CD4-positive, alpha-beta T cell treated with Interleukin-6 at 100 ng/mL for 8 hours (primary cell): ENCODE data around the gene ARHGAP8.
"Not testable (repeated sequence)": the region's sequence is repeated elsewhere in the genome, so short reads cannot be mapped to it uniquely, and the experiment has no call there.

ENCODE experiments used
- DNase-seq: peaks from one replicate; pipeline ENCODE4 v3.0.0-alpha.2; 2020; ENCODE audit warnings: mixed read lengths, low spot score

The ARHGAP8 gene

DNA sequence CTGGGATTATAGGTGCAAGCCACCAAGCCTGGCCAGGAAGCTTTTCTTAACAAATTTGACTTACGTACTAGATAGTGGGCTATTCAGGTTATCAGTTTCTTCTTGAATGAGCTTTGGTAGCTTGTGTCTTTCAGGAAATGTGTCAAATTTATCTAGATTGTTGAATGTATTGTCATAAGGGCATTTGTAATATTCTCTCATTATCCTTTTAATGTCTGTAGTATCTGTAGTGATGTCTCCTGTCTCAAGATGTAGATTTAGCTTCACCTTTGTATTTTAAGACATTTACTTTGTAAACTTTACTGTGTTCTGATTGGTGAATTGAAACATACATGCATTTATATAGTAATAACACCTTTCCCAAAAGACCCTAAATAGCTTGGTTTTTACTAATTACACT, 20.7 kb downstream of the ARHGAP8 start:
- DNase-seq, result no peak

DNA sequence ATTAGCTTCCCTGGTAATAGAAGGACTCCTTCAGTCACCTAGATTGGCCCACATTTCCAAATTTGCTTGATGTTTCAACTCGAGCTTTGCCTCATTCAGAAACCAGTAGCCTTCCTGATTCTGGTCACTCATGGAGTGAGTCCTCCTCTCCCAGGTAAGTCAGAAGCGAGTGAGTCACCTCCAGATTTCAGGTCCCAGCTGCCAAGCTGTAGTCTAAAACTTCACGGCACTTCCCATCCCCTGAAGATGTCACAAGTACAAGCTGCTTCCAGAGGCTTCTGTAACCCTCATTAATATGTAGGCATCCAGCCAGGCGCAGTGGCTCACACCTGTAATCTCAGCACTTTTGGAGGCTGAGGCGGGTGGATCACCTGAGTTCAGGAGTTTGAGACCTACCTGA, 23.5 kb downstream of the ARHGAP8 start:
- no peak for DNase-seq

DNA sequence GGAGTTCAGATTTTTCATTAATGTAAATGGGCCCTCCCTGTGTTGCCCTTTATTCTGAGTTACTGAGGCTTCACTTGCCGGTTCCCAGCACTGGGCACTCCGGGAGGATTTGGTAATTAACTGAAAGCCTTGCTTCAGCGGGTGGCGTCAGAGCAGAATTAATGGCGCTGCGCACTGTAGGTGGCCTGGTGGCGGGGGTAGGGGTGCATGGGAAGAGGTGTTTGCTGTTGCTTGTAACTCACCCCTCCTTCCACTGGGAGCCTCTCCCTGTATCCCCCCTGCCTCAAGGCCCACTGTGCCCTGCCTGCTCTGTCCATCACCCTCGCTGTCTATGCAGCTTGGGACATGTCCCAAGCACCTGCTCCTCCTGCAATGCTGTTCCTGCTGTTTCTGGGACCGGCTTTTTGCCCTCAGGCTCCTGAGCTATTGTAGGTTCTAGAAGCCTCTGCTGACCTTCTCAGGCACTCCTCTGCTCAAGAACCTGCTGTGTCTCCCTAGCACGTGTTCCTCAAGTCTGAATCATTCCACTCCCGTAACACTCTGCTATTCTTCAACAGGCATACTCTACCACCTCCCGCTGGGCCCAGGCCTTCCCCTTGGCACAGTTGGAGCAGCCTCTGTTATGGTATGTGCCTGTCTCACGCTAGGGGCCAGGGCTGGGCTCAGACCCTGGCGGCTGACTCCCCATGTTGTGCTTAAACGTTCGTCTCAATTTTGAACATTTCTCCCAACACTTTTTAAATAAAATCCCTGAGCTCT, 24.4 kb downstream of the ARHGAP8 start:
- DNase-seq, result no peak

DNA sequence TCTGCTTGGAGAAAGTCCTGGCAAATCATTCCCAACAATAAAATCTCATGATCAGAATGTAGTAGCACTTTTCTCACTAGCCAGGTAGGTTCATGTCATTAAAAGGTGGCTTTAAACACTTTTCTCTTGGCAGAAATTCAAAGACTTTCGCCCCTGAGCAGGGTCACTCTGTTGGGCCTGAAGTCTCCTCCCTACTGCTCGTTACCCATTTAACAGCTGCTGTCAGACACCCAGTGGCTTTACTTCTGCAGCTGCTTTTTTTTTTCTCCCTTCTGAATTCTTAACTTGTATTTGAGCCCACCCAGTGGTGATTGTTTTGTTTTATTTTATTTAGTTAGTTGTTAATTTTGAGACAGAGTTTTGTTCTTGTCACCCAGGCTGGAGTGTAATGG, 25.0 kb downstream of the ARHGAP8 start:
- DNase-seq, result no peak

DNA sequence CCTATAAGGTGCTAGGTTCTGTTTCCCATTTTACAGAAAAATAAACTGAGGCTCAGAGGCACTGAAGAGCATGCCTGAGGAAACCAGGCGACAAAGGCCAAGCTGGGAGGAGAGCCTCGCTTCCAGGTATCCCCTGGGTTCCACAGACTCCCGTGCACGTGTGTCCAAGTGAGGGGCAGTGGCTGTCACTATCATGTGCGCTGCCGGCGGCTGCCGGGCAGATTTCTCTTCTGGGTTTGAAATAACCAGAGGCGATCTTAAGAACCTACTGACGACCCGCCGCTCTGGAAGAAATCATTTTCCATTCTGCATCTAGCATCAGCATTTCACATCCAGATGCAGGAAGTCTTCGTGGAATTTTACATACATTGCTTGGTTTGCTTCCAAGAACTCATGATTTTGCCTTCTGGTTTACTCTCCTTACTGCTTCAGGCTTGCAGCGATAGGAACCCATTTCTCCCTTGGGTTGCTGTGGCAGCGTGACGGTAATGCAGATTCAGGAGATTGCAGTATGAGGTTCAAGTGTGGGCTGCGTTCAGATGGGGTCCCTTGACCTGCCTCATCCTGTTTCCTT, 28.6 kb downstream of the ARHGAP8 start:
- DNase-seq, result no peak

DNA sequence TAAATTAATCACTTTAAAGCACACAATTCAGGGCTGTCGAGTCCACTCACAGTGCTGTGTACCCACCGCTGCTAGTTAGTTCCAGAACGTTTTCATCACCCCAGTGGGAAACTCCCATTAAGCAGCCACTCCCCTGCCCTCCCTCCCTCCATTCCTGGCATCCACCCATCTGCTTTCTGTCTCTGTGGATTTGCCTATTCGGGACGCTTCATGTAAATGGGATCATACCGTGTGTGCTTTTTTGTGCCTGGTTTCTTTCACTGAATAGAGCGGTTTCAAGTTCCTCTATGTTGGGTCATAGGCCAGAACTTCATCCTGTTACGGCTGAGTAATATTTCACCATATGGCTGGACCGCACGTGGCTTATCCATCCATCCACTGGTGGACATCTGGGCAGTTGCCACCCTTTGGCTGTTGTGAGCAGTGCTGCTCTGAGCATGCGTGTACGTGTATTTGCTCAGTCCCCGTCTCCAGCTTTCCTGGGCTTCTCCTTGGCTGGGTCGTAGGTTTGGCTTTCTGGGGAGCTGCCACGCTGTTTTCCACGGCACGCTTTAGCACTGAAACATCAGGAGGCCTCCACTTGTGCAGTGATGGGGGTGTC, 30.1 kb downstream of the ARHGAP8 start:
- no peak for DNase-seq

DNA sequence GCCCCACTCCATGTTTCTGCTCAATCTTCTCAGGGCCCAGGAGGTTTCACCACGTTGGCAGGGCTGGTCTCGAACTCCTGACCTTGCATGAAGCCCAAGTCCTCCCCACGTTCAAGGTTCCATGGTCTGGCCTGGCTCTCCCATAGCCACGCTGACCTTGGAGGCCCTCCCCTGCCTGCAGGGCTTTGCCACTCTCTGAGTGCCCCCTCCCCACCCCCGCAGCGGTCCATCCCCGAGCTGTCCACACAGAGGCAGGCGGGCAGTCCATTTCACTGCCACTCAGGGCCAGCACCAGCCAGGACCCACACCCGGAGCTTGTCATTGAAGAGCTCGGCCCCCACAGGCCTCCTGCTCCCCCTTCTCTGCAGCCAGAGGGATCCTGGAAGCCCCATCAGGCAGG, 30.7 kb downstream of the ARHGAP8 start:
- DNase-seq, result no peak

DNA sequence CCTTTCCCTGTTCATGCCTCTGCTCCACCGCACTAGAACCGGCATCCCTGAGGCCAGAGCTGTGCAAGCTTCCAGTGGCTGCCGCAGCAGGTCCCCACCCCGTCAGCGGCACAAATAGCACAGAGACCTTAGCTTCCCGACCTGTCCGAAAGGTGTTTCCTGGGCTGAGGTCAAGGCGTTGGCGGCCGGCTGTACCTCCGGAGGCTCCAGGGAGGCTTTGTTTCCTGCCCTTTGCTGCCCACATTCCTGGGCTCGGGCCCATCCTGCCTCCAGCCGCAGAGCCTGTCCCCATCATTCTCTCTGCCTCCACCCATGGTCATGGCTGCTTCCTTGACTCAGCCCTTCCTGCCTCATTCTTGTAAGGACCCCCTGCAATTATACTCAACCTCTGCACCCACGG, 31.2 kb downstream of the ARHGAP8 start:
- DNase-seq, result no peak

DNA sequence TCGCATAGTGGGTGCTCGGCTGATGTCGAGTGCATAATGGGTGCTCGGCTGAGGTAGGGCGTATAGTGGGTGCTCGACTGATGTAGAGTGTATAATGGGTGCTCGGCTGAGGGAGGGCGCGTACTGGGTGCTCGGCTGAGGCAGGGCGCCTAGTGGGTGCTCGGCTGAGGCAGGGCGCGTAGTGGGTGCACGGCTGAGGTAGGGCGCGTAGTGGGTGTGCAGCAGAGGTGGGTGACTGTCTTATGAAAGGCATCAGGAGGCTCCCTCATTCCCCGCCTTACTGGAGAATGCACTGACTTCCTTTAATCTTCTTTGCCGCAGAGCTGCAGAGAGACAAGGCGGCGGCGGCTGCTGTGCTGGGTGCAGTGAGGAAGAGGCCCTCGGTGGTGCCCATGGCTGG, 33.8 kb downstream of the ARHGAP8 start:
- no peak for DNase-seq

DNA sequence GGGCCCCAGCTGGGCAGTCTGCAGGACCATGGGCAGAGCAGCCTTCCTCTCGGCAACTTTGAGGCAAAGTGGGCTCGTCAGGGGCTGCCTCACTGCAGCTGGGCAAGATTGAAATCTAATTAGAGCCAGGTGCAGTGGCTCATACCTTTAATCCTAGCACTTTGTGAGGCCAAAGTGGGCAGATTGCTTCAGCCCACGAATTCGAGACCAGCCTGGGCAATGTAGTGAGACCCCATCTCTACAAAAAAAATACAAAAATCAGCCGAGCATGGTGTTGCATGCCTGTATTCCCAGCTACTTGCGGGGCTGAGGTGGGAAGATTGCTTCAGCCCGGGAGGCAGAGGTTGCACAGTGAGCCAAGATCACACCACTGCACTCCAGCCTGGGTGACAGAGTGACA, 34.2 kb downstream of the ARHGAP8 start:
- DNase-seq, result no peak

DNA sequence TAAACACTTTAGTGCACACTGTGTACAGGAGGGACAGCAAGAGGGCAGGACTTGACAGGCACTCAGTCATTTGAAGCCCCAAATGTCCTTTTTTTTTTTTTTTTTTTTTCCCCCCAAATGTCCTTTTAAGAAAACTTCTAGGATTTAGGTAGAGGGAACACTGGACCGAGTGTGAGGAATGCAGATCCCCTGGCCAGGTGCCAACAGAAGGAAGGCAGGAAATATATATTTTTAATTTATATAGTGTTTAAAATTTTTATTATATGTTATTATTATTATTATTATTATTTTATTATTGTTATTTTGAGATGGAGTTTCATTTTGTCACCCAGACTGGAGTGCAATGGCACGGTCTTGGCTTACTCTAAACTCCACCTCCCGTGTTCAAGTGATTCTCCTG, 35.5 kb downstream of the ARHGAP8 start:
- no peak for DNase-seq

DNA sequence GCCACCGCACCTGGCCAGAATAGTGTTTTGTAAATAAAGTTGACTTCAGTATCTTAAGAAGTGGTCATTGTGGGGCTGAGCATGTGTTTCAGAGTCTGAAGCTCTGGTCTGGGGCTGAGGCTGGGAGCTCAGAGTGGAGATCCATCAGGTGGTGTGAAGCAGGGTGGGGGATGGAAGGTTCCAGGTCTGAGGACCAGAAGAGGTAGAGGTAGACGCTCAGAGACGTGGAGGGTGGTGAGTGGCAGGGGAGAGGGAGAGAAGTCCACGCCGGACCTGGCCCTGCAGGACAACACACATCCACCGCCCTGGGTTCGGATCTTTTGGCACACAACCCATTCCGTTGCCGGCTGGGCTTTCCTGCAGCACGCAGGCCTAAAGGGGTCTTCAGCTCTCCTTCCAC, 40.7 kb downstream of the ARHGAP8 start:
- DNase-seq, result no peak

DNA sequence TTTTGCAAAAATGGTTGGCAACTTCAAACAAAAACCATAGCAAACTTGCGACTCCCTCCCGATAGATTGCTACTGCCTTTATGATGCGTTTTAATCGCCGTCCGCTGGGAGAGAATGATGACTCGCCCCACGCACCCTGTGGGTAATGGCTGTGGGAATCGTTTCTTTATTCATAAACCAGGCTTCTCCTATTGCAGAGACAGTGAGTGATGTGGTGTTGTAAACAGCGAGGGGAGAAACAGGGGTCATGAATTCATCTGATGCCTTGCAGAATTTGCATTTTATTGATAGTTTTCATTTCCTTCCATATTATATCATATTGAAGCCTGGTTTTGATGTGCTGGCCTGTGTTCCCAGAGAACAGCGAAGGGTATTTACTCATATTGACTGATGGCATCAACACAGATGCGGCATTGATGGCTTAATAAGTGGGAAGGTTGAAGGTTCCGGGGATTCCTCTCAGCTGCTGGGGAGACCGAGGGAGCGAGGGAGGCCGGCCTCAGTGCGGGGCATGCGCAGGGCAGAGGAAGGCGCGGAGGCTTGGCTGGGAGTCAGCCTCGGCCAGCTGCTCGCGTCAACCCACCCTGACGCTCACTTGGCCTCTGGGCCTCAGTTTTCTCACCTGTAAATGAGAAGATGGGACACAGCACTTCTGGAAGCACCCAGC, 41.3 kb downstream of the ARHGAP8 start:
- DNase-seq, result no peak

DNA sequence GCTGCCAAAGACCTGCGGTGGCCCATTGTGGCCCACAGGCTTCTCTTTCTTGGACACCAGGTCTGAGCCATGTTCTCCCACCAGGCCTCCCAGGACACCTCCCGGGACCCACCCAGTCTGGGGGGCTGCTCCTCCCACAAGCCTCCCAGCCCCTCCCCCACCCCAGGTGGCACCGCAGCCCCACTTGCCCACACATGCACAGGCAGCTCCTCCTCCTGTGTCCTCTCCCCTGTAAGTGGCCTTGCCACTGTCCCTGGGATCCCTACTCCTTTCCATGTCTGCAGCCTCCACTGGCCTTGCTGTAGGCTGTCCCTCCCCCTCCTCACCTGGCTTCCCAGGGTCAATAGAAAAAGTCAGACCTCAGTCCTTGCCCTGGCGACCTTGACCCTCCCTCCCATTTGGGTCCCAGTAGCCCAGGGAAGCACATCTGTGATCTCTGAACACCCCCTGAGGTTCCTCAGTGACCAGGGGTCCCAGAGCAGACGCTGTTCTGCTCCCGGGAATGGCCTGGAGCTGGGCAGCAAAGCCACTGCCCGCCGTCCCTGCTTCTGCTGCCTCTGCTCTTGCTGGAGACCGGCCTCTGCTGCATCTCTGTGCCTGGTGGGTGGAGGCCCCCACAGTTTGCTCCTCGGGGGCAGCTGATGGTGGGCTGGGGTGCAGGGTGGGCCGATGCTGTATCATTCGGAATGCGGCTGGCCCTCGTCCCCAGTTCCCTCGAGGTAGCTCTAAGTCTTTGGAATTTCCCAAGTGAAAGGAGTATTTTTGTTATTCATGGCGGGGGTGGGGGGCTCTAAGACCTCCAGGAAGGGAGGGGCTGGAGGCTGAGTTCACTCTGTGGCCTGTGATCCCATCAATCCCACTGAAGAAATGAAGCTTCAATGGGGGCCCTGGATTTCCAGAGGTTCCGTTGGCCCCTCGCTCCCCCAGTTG, 43.6 kb downstream of the ARHGAP8 start:
- DNase-seq, result no peak

DNA sequence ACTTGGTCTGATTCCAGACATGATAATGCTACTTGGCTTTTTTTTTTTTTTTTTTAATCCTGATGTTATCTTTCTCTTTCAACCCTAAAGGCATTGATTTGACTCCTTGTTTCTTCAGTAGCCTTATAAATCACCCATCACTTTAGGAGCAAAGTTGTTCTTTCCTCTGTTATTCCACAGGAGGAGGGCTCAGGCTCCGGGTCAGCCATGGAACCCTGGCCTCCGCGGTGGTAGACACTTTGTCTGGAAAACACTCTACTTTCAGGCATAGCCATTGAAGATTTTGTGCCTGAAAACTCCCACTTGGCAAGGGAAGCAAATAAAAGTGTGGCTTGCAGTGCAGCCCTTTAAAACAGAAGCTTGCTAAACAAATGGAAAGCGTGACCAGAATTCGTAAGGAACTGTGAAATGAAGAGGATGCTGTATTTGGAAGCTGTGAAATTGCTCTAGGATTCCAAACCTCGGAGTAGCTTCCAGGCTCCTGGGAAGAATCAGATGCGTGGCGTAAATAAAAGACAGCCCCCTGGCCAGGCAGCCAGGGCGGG, 44.9 kb downstream of the ARHGAP8 start:
- no peak for DNase-seq

DNA sequence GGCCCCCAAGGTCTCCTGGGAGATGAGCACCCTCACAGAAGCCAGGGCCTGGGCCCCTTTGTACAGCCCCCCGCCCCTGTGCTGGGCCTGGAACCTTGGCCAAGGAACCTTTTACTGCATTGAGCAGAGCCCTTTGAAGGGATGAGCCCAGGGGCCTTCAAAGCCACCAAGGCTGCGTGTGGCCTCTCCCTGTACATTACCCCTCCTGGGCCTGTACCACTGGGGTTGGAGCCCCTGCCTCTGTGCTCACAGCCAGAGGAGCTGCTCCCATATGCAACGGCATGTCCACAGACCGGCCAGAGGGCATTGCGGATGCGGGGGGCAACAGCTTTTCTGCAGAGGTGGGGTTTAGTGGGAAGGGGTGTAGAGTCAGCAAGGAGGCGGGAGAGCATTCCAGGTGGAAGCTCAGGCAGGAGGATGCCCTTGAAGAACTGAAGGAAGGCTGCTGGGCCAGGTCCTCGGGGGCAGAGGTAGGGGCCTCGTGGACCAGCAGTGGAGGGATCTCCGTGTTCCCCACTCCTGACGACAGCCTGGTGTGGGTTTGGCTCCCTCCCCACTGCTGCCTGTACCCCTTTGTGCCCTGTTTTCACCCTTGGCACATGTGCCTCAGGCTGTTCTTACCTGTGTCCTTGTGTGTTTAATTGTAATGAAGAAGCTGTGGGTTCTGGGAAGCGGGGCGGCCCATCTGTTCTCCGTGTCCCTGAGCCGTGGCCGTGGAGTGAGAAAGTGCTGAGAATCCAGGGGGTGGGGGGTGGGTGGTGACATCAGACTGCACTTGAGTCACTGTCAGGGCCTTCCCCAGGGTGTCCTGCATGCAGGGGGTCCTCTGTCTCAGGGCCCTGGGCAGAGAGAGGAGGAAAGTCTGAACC, 46.9 kb downstream of the ARHGAP8 start:
- no peak for DNase-seq

DNA sequence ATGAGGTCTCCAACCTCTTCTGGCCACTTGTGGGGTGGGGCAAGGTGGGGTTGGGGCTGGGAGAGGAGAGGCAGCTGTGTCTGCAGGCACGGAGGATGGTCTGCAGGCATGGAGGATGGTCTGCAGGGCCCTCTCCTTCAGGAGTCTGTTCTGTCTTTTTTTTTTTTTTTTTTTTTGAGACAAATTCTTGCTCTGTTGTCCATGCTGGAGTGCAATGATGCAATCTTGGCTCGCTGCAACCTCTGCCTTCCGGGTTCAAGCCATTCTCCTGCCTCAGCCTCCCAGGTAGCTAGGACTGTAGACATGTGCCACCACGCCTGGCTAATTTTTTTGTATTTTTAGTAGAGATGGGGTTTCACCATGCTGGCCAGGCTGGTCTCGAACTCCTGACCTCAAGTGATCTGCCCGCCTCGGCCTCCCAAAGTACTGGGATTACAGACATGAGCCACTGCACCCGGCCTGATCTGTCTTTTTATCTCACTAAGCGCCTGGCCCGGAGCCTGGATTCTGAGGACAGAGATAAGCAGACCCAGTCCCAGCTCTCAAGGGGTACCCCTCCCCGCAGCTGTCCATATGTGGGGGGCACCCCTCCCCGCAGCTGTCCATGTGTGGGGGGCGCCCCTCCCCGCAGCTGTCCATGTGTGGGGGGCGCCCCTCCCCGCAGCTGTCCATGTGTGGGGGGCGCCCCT, 47.7 kb downstream of the ARHGAP8 start:
- not testable (repeated sequence) for DNase-seq

DNA sequence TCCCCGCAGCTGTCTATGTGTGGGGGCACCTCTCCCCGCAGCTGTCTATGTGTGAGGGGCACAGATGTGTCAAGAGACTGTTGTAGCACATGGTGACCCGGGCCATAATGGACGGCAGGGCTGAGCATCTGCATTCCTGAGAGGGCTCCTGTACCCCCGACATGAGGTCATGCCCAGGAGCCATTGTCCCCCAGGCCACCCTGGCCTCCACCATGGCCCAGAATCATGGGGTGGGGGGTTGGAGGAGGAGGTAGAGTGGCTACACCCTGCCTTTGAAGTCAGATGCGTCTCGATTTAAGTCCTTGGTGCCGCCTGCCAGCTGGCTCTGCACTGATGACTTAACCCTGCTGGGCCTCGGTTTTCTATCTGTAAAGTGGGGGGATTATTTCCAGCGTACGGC, 49.1 kb downstream of the ARHGAP8 start:
- DNase-seq, result no peak

DNA sequence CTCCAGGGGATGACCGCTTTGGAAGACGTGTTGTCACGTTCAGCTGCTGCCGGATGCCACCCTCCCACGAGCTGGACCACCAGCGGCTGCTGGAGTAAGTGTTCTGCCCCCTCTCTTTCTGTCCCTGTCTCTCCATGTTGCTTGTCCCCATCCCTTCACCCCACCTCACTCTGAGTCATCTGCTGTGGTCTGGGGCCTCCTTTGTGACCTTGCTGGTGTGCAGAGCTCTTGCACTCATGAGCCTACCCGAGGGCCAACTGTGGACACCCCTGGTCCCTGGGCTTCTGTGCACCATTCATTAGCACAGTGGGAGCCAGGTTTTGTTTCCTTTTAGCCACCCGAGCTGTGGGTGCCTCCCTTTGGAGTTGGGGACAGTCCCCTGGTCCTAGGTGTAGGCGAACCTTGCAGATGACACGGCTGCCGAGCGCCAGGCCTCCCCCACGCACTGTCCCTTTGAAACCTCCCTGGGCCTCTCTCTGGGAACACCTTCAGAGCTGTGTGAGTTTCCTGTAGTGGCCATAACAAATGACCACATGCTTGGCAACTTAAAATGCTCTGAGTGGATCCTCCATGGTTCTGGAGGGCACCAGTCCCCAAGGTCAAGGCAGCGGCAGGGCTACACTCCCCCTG, 49.8 kb downstream of the ARHGAP8 start:
- no peak for DNase-seq

DNA sequence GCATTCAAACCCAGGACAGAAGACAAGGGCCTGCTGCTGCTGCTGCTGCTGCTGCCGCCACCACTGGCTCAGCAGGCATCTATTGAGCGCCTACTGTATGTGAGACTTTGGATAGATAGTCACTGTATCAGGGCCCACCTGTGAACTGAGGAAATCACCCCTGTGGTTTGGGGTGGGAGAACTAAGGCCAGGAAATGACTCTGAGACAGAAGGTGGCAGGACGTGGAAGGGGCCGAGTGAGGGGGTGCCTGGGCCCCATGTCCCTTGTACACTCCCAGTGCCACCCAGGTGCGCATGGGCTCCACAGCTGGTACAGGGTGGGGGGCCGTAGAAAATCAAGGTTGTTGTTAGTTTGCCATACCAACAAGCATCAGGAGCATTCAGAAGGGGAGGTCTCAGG, 50.6 kb downstream of the ARHGAP8 start:
- no peak for DNase-seq
